Measurements from ENCODE around the gene ARL8A. TPM values are rescaled to one million over a fixed set of nuclear protein-coding genes. Genes with fewer than 3 reads are reported as not detected.

ARL8A gene
- total RNA-seq, 1 experiment from 2014 or later = 25.6 TPM

- peak; percentile 37 for DNase-seq (ENCODE audit: low read depth)
Measured at GRCh38 chr1:202135221-202135721, 9.3 kb downstream of the ARL8A start.

GRCh38 chr1:202134645-202135172 is 9.8 kb downstream of the ARL8A start:
- DNase-seq (ENCODE audit: low read depth) = no peak

GRCh38 chr1:202133989-202134388 is 10.5 kb downstream of the ARL8A start:
- DNase-seq (ENCODE audit: low read depth) = no peak

- no peak for DNase-seq (ENCODE audit: low read depth)
Measured at GRCh38 chr1:202133496-202133895, 11.0 kb downstream of the ARL8A start.

- DNase-seq (ENCODE audit: low read depth) = no peak
Measured at GRCh38 chr1:202133001-202133400, 11.5 kb downstream of the ARL8A start.

- DNase-seq (ENCODE audit: low read depth) = no peak
Measured at GRCh38 chr1:202131956-202132821, 12.3 kb downstream of the ARL8A start.

GRCh38 chr1:202130816-202131522 is 13.6 kb downstream of the ARL8A start:
- no peak for DNase-seq (ENCODE audit: low read depth)

GRCh38 chr1:202130297-202130721 is 14.2 kb downstream of the ARL8A start:
- no peak for DNase-seq (ENCODE audit: low read depth)

- DNase-seq (ENCODE audit: low read depth) = no peak
Measured at GRCh38 chr1:202129453-202130296, 14.9 kb downstream of the ARL8A start.

- DNase-seq (ENCODE audit: low read depth) = no peak
Measured at GRCh38 chr1:202127836-202128622, 16.5 kb downstream of the ARL8A start.

- DNase-seq (ENCODE audit: low read depth) = no peak
Measured at GRCh38 chr1:202127061-202127460, 17.5 kb downstream of the ARL8A start.

- DNase-seq (ENCODE audit: low read depth) = no peak
Measured at GRCh38 chr1:202126426-202126825, 18.1 kb downstream of the ARL8A start.

GRCh38 chr1:202125611-202126010 is 18.9 kb downstream of the ARL8A start:
- no peak for DNase-seq (ENCODE audit: low read depth)

- no peak for DNase-seq (ENCODE audit: low read depth)
Measured at GRCh38 chr1:202124142-202124541, 20.4 kb downstream of the ARL8A start.

GRCh38 chr1:202123336-202123813 is 21.2 kb downstream of the ARL8A start:
- no peak for DNase-seq (ENCODE audit: low read depth)

GRCh38 chr1:202122639-202123335 is 21.8 kb downstream of the ARL8A start, which contains the start of gene GPR37L1:
GPR37L1 (plus strand) TSS chr1:202122917; CDS start chr1:202122964, 47 bp downstream.
- peak; percentile 60 for DNase-seq (ENCODE audit: low read depth)

- DNase-seq (ENCODE audit: low read depth) = no peak
Measured at GRCh38 chr1:202121006-202121405, 23.5 kb downstream of the ARL8A start.

- no peak for DNase-seq (ENCODE audit: low read depth)
Measured at GRCh38 chr1:202117898-202118371, 26.6 kb downstream of the ARL8A start.

- no peak for DNase-seq (ENCODE audit: low read depth)
Measured at GRCh38 chr1:202116287-202116686, 28.2 kb downstream of the ARL8A start.

All from LHCN-M2 (cell line).